ENCODE data around the gene FNBP1. TPM values are rescaled to one million over a fixed set of nuclear protein-coding genes. Genes with fewer than 3 reads are reported as not detected.

The FNBP1 gene
- total and polyA plus RNA-seq, 2 of the 8 experiments (the other 6 are each of a cell fraction or from before 2014, with no cell fraction given), result 7.2 to 40.9 TPM

DNA sequence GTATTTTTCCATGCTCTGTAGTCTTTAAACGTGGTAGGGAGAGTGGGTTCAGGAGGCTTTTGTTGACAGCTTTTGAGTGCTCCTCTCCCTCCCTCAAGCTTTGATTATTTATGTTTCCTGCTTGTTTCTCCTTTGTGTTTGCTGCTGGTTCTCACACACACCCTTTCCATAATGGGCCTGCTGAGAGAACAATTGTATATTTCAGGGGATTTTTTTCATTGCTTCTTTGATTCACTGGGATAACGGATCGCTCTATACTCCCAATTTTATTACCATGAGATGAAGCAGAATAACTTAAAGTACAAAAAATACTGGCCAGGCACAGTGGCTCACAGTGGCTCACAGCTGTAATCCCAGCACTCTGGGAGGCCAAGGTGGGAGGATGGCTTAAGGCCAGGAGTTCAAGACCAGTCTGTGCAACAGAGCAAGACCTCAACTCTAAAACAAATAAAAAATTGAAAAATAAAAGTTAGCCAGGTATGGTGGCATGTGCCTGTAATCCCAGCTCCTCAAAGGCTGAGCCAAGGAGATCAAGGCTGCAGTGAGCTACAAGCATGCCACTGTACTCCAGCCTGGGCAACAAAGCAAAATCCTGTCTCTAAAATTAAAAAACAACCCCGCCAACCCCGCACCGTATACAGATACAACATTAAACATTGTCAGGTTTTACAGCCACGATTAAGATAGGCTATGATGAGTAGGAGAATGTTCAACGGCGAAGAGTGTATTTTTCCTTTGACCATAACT, 140.8 kb downstream of the FNBP1 start:
- DNase-seq (ENCODE audit: low read depth in 1 of 2, low spot score in 2 of 2) (no peak), FAIRE-seq (no peak)
- Histone ChIP-seq H4K8ac (ENCODE audit: extremely low read depth, insufficient read depth, low read length) (no peak overlapping the region), H4K5ac (ENCODE audit: insufficient read length, low read depth, low read length) (no peak overlapping the region), H3K23me2 (ENCODE audit: low read depth, low read length) (no peaks in the 10 kb centered on the region), H2BK120ac (replicated peaks; ENCODE audit: low read depth, low read length) (no peak overlapping the region), H3K27ac (ENCODE audit: low read depth, low read length) (no peak overlapping the region), H3K4me2 (ENCODE audit: insufficient read depth in 1 of 2, low read depth in 2 of 2, low read length in 2 of 2) (no peak overlapping the region), H2BK20ac (ENCODE audit: low read length) (no peak overlapping the region), H4K20me1 (replicated peaks in 1 of 2; ENCODE audit: control insufficient read depth in 1 of 2, insufficient read depth in 2 of 2, low read length in 2 of 2) (peaks cover 0 to 2% of the 10 kb centered on the region in 2 experiments), H3K27me3 (replicated peaks in 1 of 4; ENCODE audit: control insufficient read depth in 3 of 4, extremely low read depth in 1 of 4, insufficient read depth in 3 of 4, low read length in 3 of 4) (no peaks in the 10 kb centered on the region), H2AK5ac (ENCODE audit: low read depth, low read length) (no peak overlapping the region), H2BK12ac (ENCODE audit: low read depth, low read length) (no peak overlapping the region), H3K4ac (replicated peaks; ENCODE audit: insufficient read length, low read depth, low read length) (no peak overlapping the region), H4K91ac (replicated peaks; ENCODE audit: insufficient read length, low read length) (no peak overlapping the region), H3K79me1 (ENCODE audit: low read depth, low read length) (no peaks in the 10 kb centered on the region), H3K9ac (replicated peaks in 1 of 4; ENCODE audit: extremely low read depth in 1 of 4, low read depth in 3 of 4, low read length in 3 of 4) (no peak overlapping the region), H3K4me3 (ENCODE audit: extremely low read depth in 1 of 4, insufficient read depth in 2 of 4, low read depth in 3 of 4, low read length in 4 of 4) (no peak overlapping the region), H3K18ac (ENCODE audit: extremely low read depth, low read length) (no peak overlapping the region), H2BK15ac (ENCODE audit: low read length) (no peak overlapping the region), H3K79me2 (ENCODE audit: control insufficient read depth in 1 of 2, insufficient read depth in 2 of 2, low read length in 2 of 2) (no peaks in the 10 kb centered on the region), H3K36me3 (ENCODE audit: control insufficient read depth in 2 of 4, insufficient read depth in 4 of 4, low read length in 3 of 4) (peaks cover 0 to 13% (median 0%) of the 10 kb centered on the region in 4 experiments; a peak in 5 of 8 replicates), H3K9me3 (ENCODE audit: insufficient read depth in 2 of 2, low read depth in 1 of 2, low read length in 1 of 2) (no peaks in the 10 kb centered on the region), H3K23ac (ENCODE audit: insufficient read length) (no peak overlapping the region), H3K4me1 (replicated peaks in 1 of 4; ENCODE audit: control insufficient read depth in 3 of 4, insufficient read depth in 4 of 4, low read length in 3 of 4) (peaks cover 0 to 2% (median 0%) of the 10 kb centered on the region in 4 experiments; a peak in 1 of 7 replicates), H2AFZ (ENCODE audit: low read length) (no peak overlapping the region), H2BK5ac (ENCODE audit: low read depth, low read length) (no peak overlapping the region), H3K56ac (replicated peaks; ENCODE audit: insufficient read length, low read depth, low read length) (no peak overlapping the region), H3K14ac (ENCODE audit: insufficient read length) (no peak overlapping the region)
- POLR2A ChIA-PET (ENCODE audit: partially characterized antibody), result interaction anchor here (0.9 kb wide), 1 partner anchor 13 kb away, joined by 4 read pairs; no protein-coding TSS in a partner anchor
- WGBS, 2 experiments (ENCODE audit: extremely low coverage in 1 of 2, insufficient coverage in 1 of 2, insufficient read length in 1 of 2, insufficient replicate concordance in 2 of 2, low coverage in 1 of 2, low lambda C conversion rate in 2 of 2, missing lambda C conversion rate in 1 of 2), result 91% methylated on average over 9 of the region's 9 CpGs; no CpG with 5 or more reads in 1 of the 2 experiments
- CTCF ChIA-PET (ENCODE audit: partially characterized antibody), result interaction anchor here (0.6 to 1.1 kb wide), 4 partner anchors 16 to 166 kb away, joined by 3 to 4 read pairs (median 3); no protein-coding TSS in a partner anchor
- TF ChIP-seq CBX5 (IDR thresholded peaks at IDR 0.05; ENCODE audit: low read depth, low read length) (no peak), TCF12 (IDR thresholded peaks at IDR 0.05; ENCODE audit: low read depth, low read length) (no peak), HDAC2 (IDR thresholded peaks at IDR 0.05; ENCODE audit: borderline replicate concordance in 1 of 2, low read depth in 2 of 2, low read length in 2 of 2) (no peak), POLR2A (IDR thresholded peaks at IDR 0.05; ENCODE audit: control extremely low read depth in 1 of 2, low read depth in 2 of 2, low read length in 2 of 2) (no peak)
